Lung (tissue), 12 donors: ENCODE measurements around the gene SLC25A13. TPM values are rescaled to one million over a fixed set of nuclear protein-coding genes. Genes with fewer than 3 reads are reported as not detected.

Experiments
- ATAC-seq: fragments of 200-7000 bp; cut with Tn5 transposase; one replicate; pipeline ENCODE4 v1.9.1; 2020; ENCODE audit warnings: moderate number of reproducible peaks; ENCODE audit not compliant: insufficient read depth, low FRiP score
- DNase-seq, 3 donors: peaks; one replicate each; pipeline ENCODE4 v3.0.0-alpha.2; 2013 to 2017
- H3K27ac ChIP-seq, 2 donors: one replicate each; pipeline ENCODE4 v1.5.1; 2013; ENCODE audit warnings: mild to moderate bottlenecking in 2 of 2, moderate library complexity in 2 of 2, control low read depth in 1 of 2, inconsistent platforms in 1 of 2, low read depth in 1 of 2, low read length in 1 of 2
- H3K27me3 ChIP-seq, 3 donors: one replicate each; pipeline ENCODE4 v1.5.1; 2013; ENCODE audit warnings: low read length in 2 of 3; ENCODE audit not compliant: control insufficient read depth in 3 of 3, insufficient read depth in 3 of 3
- H3K36me3 ChIP-seq, 4 donors: one replicate each; pipeline ENCODE4 v1.5.1; 2013; ENCODE audit warnings: low read length in 4 of 4, mild to moderate bottlenecking in 1 of 4, moderate library complexity in 1 of 4; ENCODE audit not compliant: control insufficient read depth in 4 of 4, insufficient read depth in 4 of 4
- H3K4me1 ChIP-seq, 5 donors: one replicate each; pipeline ENCODE4 v1.5.1; 2013; ENCODE audit warnings: low read length in 5 of 5, mild to moderate bottlenecking in 2 of 5, moderate library complexity in 1 of 5; ENCODE audit not compliant: control insufficient read depth in 5 of 5, insufficient read depth in 5 of 5
- H3K4me3 ChIP-seq: one replicate; pipeline ENCODE4 v1.5.1; 2013; ENCODE audit warnings: mild to moderate bottlenecking, control low read depth, moderate library complexity
- H3K9ac ChIP-seq, 2 donors: one replicate each; pipeline ENCODE4 v1.5.1; 2013; ENCODE audit warnings: low read length in 2 of 2, control low read depth in 1 of 2; ENCODE audit not compliant: insufficient read depth in 1 of 2
- H3K9me3 ChIP-seq, 4 donors: one replicate each; pipeline ENCODE4 v1.5.1; 2013; ENCODE audit warnings: low read length in 3 of 4, mild to moderate bottlenecking in 1 of 4, moderate library complexity in 1 of 4; ENCODE audit not compliant: control insufficient read depth in 4 of 4, insufficient read depth in 3 of 4
- CTCF ChIP-seq: IDR thresholded peaks from 2 replicates; pipeline ENCODE4 v1.5.1; 2012; ENCODE audit warnings: mild to moderate bottlenecking; ENCODE audit errors: control extremely low read depth, extremely low read depth
- WGBS, 2 donors: extraction: QIAGEN DNeasy Blood & Tissue Kit; methylation state at CpG; one replicate each; pipeline ENCODE4 v1.1.7; 2013; 5-methylcytosine and 5-hydroxymethylcytosine counted together
- polyA plus RNA-seq, 2 donors: library from polyadenylated mRNA; stranded (reverse); fragments of 200-250 nt; gene quantifications; one replicate each; pipeline ENCODE4 v1.2.1, GENCODE V29; 2013
- total RNA-seq, 2 donors: library from RNA; depleted of rRNA in 1 of 2; stranded (reverse); fragments of >200 nt in 1 of 2; gene quantifications; one replicate each; pipeline ENCODE4 v1.2.1, GENCODE V29; 2014 to 2021
- donor health status: control.
- donor health status: control.
- donor health status: Bipolar disorder and iron deficiency.
- donor health status: healthy.
- donor health status: DM: yes; HTN: yes; CAD: no.

The SLC25A13 gene
- total and polyA plus RNA-seq, 4 donors: 7.8 to 40.8 (median 19.6) TPM

GRCh38 chr7:96182424-96183158 is 139.3 kb downstream of the SLC25A13 start:
- no peaks in the 10 kb centered on the region for H3K4me1 ChIP-seq
- H3K27ac ChIP-seq: no peak overlapping the region
- 86 to 90% methylated on average over 5 of the region's 5 CpGs for WGBS, 2 donors
- DNase-seq: no peak
- no peak overlapping the region for H3K4me3 ChIP-seq
- H3K27me3 ChIP-seq: no peaks in the 10 kb centered on the region
- ATAC-seq: no peak
- TF ChIP-seq CTCF: no peak
- H3K36me3 ChIP-seq: peaks cover 4 to 25% (median 15%) of the 10 kb centered on the region in 4 donors
- no peaks in the 10 kb centered on the region for H3K9me3 ChIP-seq
- H3K9ac ChIP-seq: no peak overlapping the region

GRCh38 chr7:96181174-96181573 is 140.7 kb downstream of the SLC25A13 start:
- Histone ChIP-seq H3K4me3 (no peak overlapping the region), H3K4me1 (no peaks in the 10 kb centered on the region), H3K27ac (no peak overlapping the region), H3K9me3 (no peaks in the 10 kb centered on the region), H3K27me3 (no peaks in the 10 kb centered on the region), H3K9ac (no peak overlapping the region), H3K36me3 (peaks cover 4 to 28% (median 16%) of the 10 kb centered on the region in 4 donors)
- no peak for TF ChIP-seq CTCF
- ATAC-seq (no peak), DNase-seq (no peak)
- 93 to 96% methylated on average over 3 of the region's 3 CpGs for WGBS, 2 donors

GRCh38 chr7:96179837-96180236 is 142.1 kb downstream of the SLC25A13 start:
- Histone ChIP-seq H3K36me3 (peaks cover 4 to 30% (median 14%) of the 10 kb centered on the region in 4 donors), H3K9me3 (no peaks in the 10 kb centered on the region), H3K9ac (no peak overlapping the region), H3K4me3 (no peak overlapping the region), H3K4me1 (peaks cover 0 to 3% (median 0%) of the 10 kb centered on the region in 5 donors), H3K27me3 (no peaks in the 10 kb centered on the region), H3K27ac (no peak overlapping the region)
- ATAC-seq (no peak), DNase-seq (peak in 1 of 3 donors; percentile 25)
- TF ChIP-seq CTCF: no peak
